GM10248 (cell line): Measurements from ENCODE around the gene CAMK1.

Experiments
- CTCF ChIA-PET: fragments of 300-600 bp; sonication (Branson Sonifier 250); formaldehyde crosslinking; extraction: SDS; loops from one replicate; lab custom pipeline; 2021; ENCODE audit warnings: antibody characterized with exemption; lab: Yijun Ruan, JAX
- POLR2A ChIA-PET: fragments of 350-650 bp; sonication (Branson Sonifier 250); formaldehyde crosslinking; extraction: SDS; loops from one replicate; lab custom pipeline; 2020; ENCODE audit warnings: antibody characterized with exemption; lab: Yijun Ruan, JAX
- DNase-seq: peaks from one replicate; pipeline ENCODE4 v3.0.0; 2012; ENCODE audit errors: extremely low spot score
- TF ChIP-seq, protein P1 (sequence below): IDR thresholded peaks from 2 replicates; pipeline ENCODE4 v1.5.1; 2012; ENCODE audit warnings: mild to moderate bottlenecking, low read depth; ENCODE audit errors: extremely low read depth, missing control alignments, control extremely low read depth

Gene CAMK1

DNA sequence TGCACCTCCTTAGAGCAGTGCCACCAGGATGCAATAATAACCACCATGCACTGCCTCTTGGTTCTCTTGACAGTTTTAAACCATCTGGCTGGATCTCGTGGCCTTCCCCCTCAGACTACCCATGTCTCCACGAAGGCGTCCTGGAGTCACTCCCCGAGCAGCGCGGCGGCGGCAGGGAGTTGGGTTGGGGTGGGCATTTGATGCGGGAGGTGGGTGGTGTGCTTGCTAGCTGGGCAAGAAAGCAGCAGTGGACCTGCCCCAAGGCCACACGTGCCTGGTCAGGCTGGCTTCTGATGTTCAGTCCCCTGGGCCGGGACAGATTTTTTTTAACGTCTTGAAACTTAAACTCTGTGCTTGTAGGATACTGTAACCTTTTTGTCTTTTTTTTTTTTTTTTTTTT lies 36.4 kb upstream of the CAMK1 start:
- TF ChIP-seq, protein P1, sequence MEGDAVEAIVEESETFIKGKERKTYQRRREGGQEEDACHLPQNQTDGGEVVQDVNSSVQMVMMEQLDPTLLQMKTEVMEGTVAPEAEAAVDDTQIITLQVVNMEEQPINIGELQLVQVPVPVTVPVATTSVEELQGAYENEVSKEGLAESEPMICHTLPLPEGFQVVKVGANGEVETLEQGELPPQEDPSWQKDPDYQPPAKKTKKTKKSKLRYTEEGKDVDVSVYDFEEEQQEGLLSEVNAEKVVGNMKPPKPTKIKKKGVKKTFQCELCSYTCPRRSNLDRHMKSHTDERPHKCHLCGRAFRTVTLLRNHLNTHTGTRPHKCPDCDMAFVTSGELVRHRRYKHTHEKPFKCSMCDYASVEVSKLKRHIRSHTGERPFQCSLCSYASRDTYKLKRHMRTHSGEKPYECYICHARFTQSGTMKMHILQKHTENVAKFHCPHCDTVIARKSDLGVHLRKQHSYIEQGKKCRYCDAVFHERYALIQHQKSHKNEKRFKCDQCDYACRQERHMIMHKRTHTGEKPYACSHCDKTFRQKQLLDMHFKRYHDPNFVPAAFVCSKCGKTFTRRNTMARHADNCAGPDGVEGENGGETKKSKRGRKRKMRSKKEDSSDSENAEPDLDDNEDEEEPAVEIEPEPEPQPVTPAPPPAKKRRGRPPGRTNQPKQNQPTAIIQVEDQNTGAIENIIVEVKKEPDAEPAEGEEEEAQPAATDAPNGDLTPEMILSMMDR: no peak
- DNase-seq: no peak
- POLR2A ChIA-PET: interaction anchor here (1.8 kb wide), 1 partner anchor 13 kb away, joined by 6 read pairs; the partner anchor contains the start of genes ARPC4 and TADA3
- CTCF ChIA-PET: interaction anchor here (0.9 to 1.6 kb wide), 4 partner anchors 10 to 303 kb away, joined by 3 to 4 read pairs (median 4); no protein-coding TSS in a partner anchor

- ChIA-PET POLR2A (interaction anchor here (0.5 to 1.8 kb wide), 2 partner anchors 12 to 519 kb away, joined by 6 to 7 read pairs; partner anchors contain the start of genes ARPC4 and TADA3), CTCF (interaction anchor here (0.9 to 1.7 kb wide), 4 partner anchors 9 to 72 kb away, joined by 3 to 4 read pairs (median 4); no protein-coding TSS in a partner anchor)
- no peak for DNase-seq
- TF ChIP-seq, protein P1: no peak
These were observed 35.2 kb upstream of the CAMK1 start for GRCh38 chr3:9804996-9805395.

DNA sequence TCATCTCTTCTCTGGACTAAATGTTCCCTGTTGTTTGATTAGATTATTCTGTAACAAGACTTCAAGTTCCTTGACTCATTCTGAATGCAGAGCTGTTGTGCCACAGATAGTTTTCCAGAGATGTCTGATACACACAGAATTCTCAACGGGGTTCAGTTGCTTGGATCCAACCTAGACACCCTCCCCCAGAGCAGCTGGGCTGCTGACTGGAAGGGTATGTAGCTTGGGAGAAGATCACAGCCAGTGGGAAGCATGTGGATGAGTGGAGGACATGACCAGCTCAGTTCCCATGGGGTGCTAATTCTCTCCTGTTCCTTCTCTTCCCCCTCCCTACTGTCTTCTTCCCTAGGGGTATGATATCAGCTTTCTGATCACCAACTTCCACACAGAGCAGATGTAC lies 33.7 kb upstream of the CAMK1 start:
- CTCF ChIA-PET: interaction anchor here (1.0 to 1.7 kb wide), 5 partner anchors 11 to 128 kb away, joined by 3 to 4 read pairs (median 3); partner anchors contain the start of genes ARPC4 and TADA3
- POLR2A ChIA-PET: interaction anchor here (0.6 to 0.8 kb wide), 3 partner anchors 11 to 231 kb away, joined by 3 to 6 read pairs (median 5); partner anchors contain the start of genes ARPC4 and TADA3
- TF ChIP-seq, protein P1: no peak
- no peak for DNase-seq

GRCh38 chr3:9800529-9800928 lies 30.8 kb upstream of the CAMK1 start:
- TF ChIP-seq, protein P1: peak; percentile 16
- no peak for DNase-seq
- POLR2A ChIA-PET: no interaction called here
- CTCF ChIA-PET: no interaction called here

- ChIA-PET POLR2A (no interaction called here), CTCF (no interaction called here)
- TF ChIP-seq, protein P1: no peak
- DNase-seq: no peak
These were observed 27.6 kb upstream of the CAMK1 start for GRCh38 chr3:9797196-9797945.

GRCh38 chr3:9795207-9795606 lies 25.5 kb upstream of the CAMK1 start:
- DNase-seq: peak; percentile 43
- POLR2A ChIA-PET: no interaction called here
- CTCF ChIA-PET: interaction anchor here (1.1 to 1.8 kb wide), 3 partner anchors 18 to 32 kb away, joined by 4 read pairs; no protein-coding TSS in a partner anchor
- TF ChIP-seq, protein P1: no peak
